Neural crest cell (in vitro differentiated cells): ENCODE results near the gene LRRIQ3. TPM values are rescaled to one million over a fixed set of nuclear protein-coding genes. Genes with fewer than 3 reads are reported as not detected.

Source experiments
- DNase-seq: peaks from one replicate; pipeline ENCODE4 v3.0.0; 2021; ENCODE audit warnings: low read depth, mixed read lengths, low spot score
- H3K27ac Mint-ChIP-seq: one replicate; pipeline ENCODE4 v1.8.0; 2021; ENCODE audit warnings: mild to moderate bottlenecking, mixed read lengths; ENCODE audit not compliant: unreplicated experiment
- H3K27me3 Mint-ChIP-seq: 2 replicates; pipeline ENCODE4 v1.8.0; 2021; ENCODE audit warnings: low read depth, mild to moderate bottlenecking, mixed read lengths
- H3K36me3 Mint-ChIP-seq: 2 replicates; pipeline ENCODE4 v1.8.0; 2021; ENCODE audit warnings: low read depth, mild to moderate bottlenecking, mixed read lengths
- H3K4me1 Mint-ChIP-seq: 2 replicates; pipeline ENCODE4 v1.8.0; 2021; ENCODE audit warnings: mixed read lengths
- H3K4me3 Mint-ChIP-seq: one replicate; pipeline ENCODE4 v1.8.0; 2021; ENCODE audit warnings: mild to moderate bottlenecking, mixed read lengths
- H3K9me3 Mint-ChIP-seq: 2 replicates; pipeline ENCODE4 v1.8.0; 2021; ENCODE audit warnings: mixed read lengths
- total RNA-seq: library from RNA; stranded (reverse); gene quantifications from 2 replicates; pipeline ENCODE4 v1.2.1, GENCODE V29; 2021
- TF ChIP-seq, protein P1 (sequence below): fragments of 200-600 bp; sonication (generic); conservative IDR thresholded peaks from 2 replicates; pipeline ENCODE4 v1.5.0; 2021; ENCODE audit warnings: antibody characterized with exemption, mild to moderate bottlenecking

Gene LRRIQ3
- total RNA-seq, 1 donor from 2014 or later = 0.35 TPM

DNA sequence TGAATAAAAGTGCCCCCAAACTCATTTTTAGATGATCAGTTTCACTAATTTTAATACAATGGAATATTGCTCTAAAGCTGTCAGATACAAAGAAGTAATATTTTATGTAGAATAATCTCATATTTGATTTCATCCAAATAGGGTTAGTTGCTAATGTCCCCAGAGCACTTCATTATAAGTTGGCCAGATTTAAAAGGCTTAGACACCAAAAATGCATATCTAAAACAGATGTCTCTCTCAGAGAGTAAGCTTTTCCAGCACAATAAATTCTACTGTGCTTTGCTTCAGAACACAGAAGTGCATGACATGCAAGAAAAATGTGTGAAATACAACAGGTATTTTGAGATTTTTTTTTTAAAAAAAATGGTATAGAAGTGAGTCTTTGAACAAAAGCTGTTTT lies 194.2 kb downstream of the LRRIQ3 start:
- DNase-seq = no peak
- Mint-ChIP-seq H3K27me3 (no peaks in the 10 kb centered on the region), H3K4me3 (no peak overlapping the region), H3K27ac (no peak overlapping the region), H3K9me3 (no peaks in the 10 kb centered on the region), H3K4me1 (no peaks in the 10 kb centered on the region), H3K36me3 (no peaks in the 10 kb centered on the region)
- TF ChIP-seq, protein P1, sequence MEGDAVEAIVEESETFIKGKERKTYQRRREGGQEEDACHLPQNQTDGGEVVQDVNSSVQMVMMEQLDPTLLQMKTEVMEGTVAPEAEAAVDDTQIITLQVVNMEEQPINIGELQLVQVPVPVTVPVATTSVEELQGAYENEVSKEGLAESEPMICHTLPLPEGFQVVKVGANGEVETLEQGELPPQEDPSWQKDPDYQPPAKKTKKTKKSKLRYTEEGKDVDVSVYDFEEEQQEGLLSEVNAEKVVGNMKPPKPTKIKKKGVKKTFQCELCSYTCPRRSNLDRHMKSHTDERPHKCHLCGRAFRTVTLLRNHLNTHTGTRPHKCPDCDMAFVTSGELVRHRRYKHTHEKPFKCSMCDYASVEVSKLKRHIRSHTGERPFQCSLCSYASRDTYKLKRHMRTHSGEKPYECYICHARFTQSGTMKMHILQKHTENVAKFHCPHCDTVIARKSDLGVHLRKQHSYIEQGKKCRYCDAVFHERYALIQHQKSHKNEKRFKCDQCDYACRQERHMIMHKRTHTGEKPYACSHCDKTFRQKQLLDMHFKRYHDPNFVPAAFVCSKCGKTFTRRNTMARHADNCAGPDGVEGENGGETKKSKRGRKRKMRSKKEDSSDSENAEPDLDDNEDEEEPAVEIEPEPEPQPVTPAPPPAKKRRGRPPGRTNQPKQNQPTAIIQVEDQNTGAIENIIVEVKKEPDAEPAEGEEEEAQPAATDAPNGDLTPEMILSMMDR = no peak

DNA sequence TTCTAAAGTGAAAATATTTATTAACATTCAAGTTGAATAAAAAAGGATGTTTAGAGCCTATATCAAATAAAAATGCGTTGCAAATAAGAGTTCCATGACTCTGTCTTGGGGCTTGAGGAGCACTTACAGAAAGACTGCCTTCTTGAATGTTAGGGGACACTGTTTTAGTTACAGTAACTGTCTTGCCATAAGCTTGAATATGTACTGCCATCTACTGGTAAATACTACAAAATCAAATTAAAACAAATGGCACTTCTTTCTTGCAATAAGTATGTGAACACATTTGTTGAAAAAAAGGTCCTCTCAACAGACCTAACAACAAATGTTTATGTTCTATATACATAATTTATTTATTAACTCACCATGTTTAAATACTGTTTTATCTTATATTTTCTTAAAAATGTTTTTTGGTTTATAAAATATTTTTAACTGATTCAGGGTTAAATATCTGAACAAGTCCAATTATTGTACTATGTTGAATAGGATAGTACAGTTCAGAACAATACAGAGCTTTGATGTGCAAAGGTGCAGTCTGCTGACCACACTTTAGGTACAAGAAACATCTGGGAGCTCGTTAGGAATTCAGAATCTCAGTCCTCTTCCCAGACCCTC lies 199.5 kb downstream of the LRRIQ3 start:
- TF ChIP-seq, protein P1 = peak; percentile 75
- Mint-ChIP-seq H3K36me3 (no peaks in the 10 kb centered on the region), H3K4me1 (peaks cover 9% of the 10 kb centered on the region), H3K27me3 (no peaks in the 10 kb centered on the region), H3K27ac (no peak overlapping the region), H3K9me3 (no peaks in the 10 kb centered on the region), H3K4me3 (no peak overlapping the region)
- no peak for DNase-seq

DNA sequence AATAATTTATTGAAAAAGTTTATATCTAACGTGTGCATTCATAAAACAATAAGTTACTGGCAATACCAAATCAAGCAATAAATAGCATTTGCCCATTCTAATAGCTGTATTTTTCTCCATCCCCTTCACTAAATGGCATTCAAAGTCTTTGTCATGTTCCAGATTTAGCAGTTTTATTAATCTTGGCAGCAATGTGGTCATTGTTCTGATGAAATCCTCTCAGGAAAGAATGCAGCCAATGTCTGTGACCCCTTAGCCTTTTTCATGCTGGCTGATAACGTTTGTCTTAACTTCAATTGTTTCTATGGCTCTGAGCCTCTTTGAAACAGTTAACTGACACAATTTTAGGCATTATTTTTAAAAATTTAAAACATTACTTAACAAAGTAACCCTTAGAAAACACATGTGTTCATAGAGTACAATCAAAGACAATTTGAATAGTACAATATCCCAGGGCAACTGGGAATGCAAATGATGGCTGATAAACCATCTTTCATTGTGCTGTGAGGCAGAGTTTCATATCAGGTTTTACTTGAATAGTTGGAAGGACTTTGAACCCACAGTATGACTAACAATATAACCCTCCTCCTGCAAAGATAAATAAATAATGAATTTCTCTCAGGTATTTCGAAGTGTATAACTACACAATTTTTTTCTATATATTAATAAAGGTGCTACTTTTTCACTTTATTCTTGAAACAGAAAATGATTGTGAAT lies 217.5 kb downstream of the LRRIQ3 start:
- no peak overlapping the region for H3K27ac Mint-ChIP-seq
- DNase-seq = no peak
- H3K27me3 Mint-ChIP-seq = no peaks in the 10 kb centered on the region
- TF ChIP-seq, protein P1 = no peak
- peaks cover 14% of the 10 kb centered on the region for H3K4me1 Mint-ChIP-seq
- no peak overlapping the region for H3K4me3 Mint-ChIP-seq
- peaks cover 11% of the 10 kb centered on the region for H3K9me3 Mint-ChIP-seq
- H3K36me3 Mint-ChIP-seq = peaks cover 4% of the 10 kb centered on the region

DNA sequence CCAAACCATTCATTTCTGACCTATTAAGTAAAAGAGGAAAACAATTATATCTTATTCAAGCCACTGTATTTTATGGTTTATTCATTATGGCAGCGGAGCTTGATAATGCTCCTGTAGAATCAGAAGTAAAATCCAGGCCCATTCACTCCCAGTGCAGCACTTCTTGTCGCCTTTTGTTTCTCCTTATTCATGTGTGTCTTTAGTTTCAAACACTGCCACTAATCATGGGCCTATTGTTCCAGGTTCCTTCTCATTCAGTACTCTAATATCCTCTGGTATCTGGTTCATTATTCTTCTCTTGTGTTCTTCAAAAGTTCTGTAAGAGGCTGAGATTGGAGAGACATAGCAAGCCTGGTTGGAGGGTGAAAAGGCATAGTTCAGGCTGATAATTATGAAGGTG lies 218.3 kb downstream of the LRRIQ3 start:
- no peaks in the 10 kb centered on the region for H3K27me3 Mint-ChIP-seq
- no peak for DNase-seq
- H3K9me3 Mint-ChIP-seq = peaks cover 10% of the 10 kb centered on the region
- H3K4me1 Mint-ChIP-seq = peaks cover 14% of the 10 kb centered on the region
- H3K4me3 Mint-ChIP-seq = no peak overlapping the region
- TF ChIP-seq, protein P1 = no peak
- no peak overlapping the region for H3K27ac Mint-ChIP-seq
- peaks cover 4% of the 10 kb centered on the region for H3K36me3 Mint-ChIP-seq

DNA sequence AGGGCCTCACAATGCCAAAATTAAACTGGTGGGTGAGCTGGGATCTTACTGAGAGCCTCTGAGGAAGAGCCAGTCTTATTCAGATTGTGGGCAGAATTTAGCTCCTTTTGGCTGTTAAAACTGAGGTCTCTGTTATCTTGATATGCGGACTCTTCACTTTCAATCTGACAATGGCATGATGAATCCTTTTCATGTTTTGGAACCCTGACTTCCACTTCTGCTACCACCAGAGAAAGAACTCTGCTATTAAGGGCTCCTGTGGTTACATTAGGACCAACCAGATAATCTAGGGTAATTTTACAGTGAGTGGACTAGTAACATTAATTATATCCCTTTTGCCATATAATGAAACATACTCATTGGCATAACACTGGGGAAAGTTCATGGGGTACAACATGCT lies 219.0 kb downstream of the LRRIQ3 start:
- no peak overlapping the region for H3K4me3 Mint-ChIP-seq
- TF ChIP-seq, protein P1 = no peak

More for the DNA sequence above, 219.0 kb downstream of the LRRIQ3 start:
- DNase-seq = no peak
- peaks cover 10% of the 10 kb centered on the region for H3K9me3 Mint-ChIP-seq
- H3K27ac Mint-ChIP-seq = no peak overlapping the region
- peaks cover 14% of the 10 kb centered on the region for H3K4me1 Mint-ChIP-seq
- no peaks in the 10 kb centered on the region for H3K27me3 Mint-ChIP-seq
- H3K36me3 Mint-ChIP-seq = peaks cover 4% of the 10 kb centered on the region

Other genes starting within 250 kb of the LRRIQ3 start
- gene FPGT, start 66 bp upstream of the LRRIQ3 start, total RNA-seq = 10.2 and 15.6 TPM in 2 replicates
- gene TNNI3K, start 37.2 kb upstream of the LRRIQ3 start, total RNA-seq = 1.3 and 1.4 TPM in 2 replicates